Tibial artery (tissue), 4 donors: ENCODE measurements around the gene ACBD3.

Experiments
- DNase-seq, 2 donors: peaks; one replicate each; pipeline ENCODE4 v3.0.0-alpha.2; 2019
- H3K27ac ChIP-seq, 2 donors: fragments of 200-600 bp; sonication (generic) in 1 of 2; 1 replicate in 1 of 2; 2 replicates in 1 of 2; pipeline ENCODE4 v1.5.1; 2018 to 2019; ENCODE audit warnings: mild to moderate bottlenecking in 1 of 2
- H3K27me3 ChIP-seq, 2 donors: fragments of 200-600 bp; sonication (generic) in 1 of 2; one replicate each; pipeline versions ENCODE4 v1.5.1 to v1.6.0; 2016 to 2019
- H3K36me3 ChIP-seq, 3 donors: fragments of 200-600 bp; sonication (generic) in 2 of 3; one replicate each; pipeline ENCODE4 v1.5.1; 2016 to 2019; ENCODE audit warnings: mild to moderate bottlenecking in 2 of 3
- H3K4me1 ChIP-seq, 4 donors: fragments of 200-600 bp; sonication (generic) in 2 of 4; 1 replicate in 3 of 4; 2 replicates in 1 of 4; pipeline ENCODE4 v1.5.1; 2016 to 2019
- H3K4me3 ChIP-seq, 2 donors: fragments of 200-600 bp; sonication (generic) in 1 of 2; 1 replicate in 1 of 2; 2 replicates in 1 of 2; pipeline ENCODE4 v1.5.1; 2018 to 2019; ENCODE audit warnings: mild to moderate bottlenecking in 2 of 2
- H3K9me3 ChIP-seq, 3 donors: fragments of 200-600 bp; sonication (generic) in 1 of 3; one replicate each; pipeline ENCODE4 v1.5.1; 2016 to 2019
- intact Hi-C: fragments of 100-400 bp; cut with DNase I; formaldehyde crosslinking; loops from one replicate; pipeline ENCODE4 v1.15.0; 2023; ENCODE audit warnings: low total_unique reads
- TF ChIP-seq, protein P1 (sequence below), 2 experiments: fragments of 200-600 bp in 1 of 2; fragments of 450-650 bp in 1 of 2; IDR thresholded peaks; one replicate each; pipeline ENCODE4 v1.5.1; 2017 to 2019; ENCODE audit warnings: antibody characterized with exemption in 2 of 2, mild to moderate bottlenecking in 1 of 2, moderate library complexity in 1 of 2

The ACBD3 gene

DNA sequence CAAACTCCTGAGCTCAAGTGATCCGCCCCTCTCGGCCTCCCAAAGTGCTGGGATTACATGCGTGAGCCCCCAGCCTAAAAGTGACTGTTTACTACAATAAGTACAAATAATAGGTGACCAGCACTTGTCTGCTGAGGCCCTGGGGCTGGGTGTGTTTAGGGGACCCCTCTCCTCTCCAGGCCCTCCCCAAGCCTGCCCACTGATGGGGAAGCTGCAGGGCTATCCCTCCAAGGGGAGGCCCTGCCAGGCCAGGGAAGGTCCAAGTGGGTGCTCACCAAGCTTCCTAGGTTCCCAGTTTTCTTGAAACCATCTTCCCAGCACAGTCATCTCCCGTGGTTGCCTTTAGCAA lies 63.4 kb downstream of the ACBD3 start:
- H3K27me3 ChIP-seq = peaks cover 0 to 5% of the 10 kb centered on the region in 2 donors
- no peaks in the 10 kb centered on the region for H3K9me3 ChIP-seq
- H3K27ac ChIP-seq = no peak overlapping the region
- TF ChIP-seq, protein P1, sequence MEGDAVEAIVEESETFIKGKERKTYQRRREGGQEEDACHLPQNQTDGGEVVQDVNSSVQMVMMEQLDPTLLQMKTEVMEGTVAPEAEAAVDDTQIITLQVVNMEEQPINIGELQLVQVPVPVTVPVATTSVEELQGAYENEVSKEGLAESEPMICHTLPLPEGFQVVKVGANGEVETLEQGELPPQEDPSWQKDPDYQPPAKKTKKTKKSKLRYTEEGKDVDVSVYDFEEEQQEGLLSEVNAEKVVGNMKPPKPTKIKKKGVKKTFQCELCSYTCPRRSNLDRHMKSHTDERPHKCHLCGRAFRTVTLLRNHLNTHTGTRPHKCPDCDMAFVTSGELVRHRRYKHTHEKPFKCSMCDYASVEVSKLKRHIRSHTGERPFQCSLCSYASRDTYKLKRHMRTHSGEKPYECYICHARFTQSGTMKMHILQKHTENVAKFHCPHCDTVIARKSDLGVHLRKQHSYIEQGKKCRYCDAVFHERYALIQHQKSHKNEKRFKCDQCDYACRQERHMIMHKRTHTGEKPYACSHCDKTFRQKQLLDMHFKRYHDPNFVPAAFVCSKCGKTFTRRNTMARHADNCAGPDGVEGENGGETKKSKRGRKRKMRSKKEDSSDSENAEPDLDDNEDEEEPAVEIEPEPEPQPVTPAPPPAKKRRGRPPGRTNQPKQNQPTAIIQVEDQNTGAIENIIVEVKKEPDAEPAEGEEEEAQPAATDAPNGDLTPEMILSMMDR (IDR thresholded peaks at IDR 0.05) = no peak
- DNase-seq = no peak
- H3K4me1 ChIP-seq = peaks cover 0 to 25% (median 10%) of the 10 kb centered on the region in 4 donors
- H3K4me3 ChIP-seq = no peak overlapping the region
- intact Hi-C loops = loop anchor here (5.0 kb wide), 1 partner anchor 41 kb away; no protein-coding TSS in a partner anchor
- H3K36me3 ChIP-seq = no peaks in the 10 kb centered on the region

DNA sequence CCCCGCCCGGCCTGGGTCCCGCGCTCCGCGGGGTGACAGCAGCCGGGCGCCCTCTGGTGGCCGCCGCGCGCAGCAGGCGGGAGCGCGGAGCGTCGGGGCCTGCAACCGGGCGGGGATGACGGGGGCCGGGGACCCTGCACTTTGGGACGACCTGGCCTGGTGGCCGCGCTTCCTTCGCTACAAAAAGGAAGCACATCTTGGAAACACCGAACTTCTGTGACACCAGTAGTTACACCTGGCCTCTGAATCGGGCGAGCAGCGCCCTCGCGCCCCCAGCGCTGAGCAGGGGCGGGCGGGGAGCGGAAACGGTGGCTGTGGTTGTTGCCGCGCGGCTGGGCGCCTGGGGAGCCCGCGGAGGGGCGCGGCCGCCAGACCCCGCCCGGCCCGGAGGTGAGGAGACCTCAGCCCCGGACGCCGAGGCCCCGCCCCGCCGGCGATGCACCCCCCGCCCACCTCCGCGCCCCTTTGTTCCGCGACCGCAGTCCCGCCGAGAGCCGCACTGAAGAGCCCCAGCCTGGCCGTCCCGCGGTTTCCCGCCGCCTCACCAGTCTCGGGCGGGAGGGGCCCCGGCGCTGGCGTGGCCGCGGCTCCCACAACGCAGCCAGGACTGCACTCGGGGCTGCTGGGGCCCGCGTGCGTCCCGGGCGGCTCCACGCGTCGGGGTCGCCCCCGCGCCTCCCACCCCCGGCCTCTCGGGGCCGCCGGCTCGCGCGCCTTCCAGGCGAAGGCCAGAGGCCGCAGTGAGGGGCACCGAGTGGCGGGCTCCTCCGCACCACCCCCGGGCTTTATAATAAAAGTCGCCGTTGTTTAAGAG lies 64.7 kb downstream of the ACBD3 start:
- Histone ChIP-seq H3K36me3 (no peaks in the 10 kb centered on the region), H3K4me1 (peaks cover 0 to 25% (median 10%) of the 10 kb centered on the region in 4 donors), H3K27me3 (peaks cover 0 to 2% of the 10 kb centered on the region in 2 donors), H3K4me3 (peak overlapping the region; percentile 59 to 62), H3K27ac (peak overlapping the region; percentile 44 to 52), H3K9me3 (no peaks in the 10 kb centered on the region)
- intact Hi-C loops = loop anchor here (2.0 to 5.0 kb wide), 2 partner anchors 39 to 57 kb away; no protein-coding TSS in a partner anchor
- peak; percentile 37 to 72 for DNase-seq
- TF ChIP-seq, protein P1 (IDR thresholded peaks at IDR 0.05) = peak; percentile 70 to 93

DNA sequence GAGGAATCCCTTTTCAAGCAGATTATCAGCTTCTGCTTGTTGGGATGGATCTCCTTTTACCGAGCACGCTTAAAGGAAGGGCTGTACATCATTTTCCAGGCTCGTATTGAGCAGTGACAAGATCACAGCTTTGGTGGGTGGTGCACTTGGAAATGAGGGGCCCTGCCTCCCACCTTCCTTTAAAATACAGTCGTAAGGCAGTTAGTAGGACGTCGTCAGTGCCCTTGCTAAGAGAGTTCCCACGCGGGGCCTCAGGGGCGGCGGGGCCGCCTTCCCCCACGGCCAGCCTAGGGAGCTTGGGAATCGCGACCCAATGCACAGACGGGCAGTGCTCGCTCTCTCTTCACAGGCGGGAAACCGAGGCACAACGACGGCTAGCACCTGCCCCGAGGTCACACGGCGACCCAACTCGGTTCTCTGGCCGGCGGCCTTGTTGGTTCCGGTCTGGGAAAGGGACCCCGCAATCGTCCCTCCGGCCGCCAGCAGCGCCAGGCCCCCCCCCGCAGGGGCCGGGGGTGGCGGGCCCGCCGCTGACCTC lies 65.4 kb downstream of the ACBD3 start:
- TF ChIP-seq, protein P1 (IDR thresholded peaks at IDR 0.05) = no peak
- no peaks in the 10 kb centered on the region for H3K27me3 ChIP-seq
- H3K36me3 ChIP-seq = no peaks in the 10 kb centered on the region
- no peaks in the 10 kb centered on the region for H3K9me3 ChIP-seq
- peak overlapping the region in 1 of 2 donors; percentile 52 for H3K27ac ChIP-seq
- peak overlapping the region; percentile 59 to 62 for H3K4me3 ChIP-seq
- intact Hi-C loops = loop anchor here (2.0 to 5.0 kb wide), 2 partner anchors 39 to 56 kb away; no protein-coding TSS in a partner anchor
- no peak for DNase-seq
- H3K4me1 ChIP-seq = peaks cover 0 to 25% (median 10%) of the 10 kb centered on the region in 4 donors

DNA sequence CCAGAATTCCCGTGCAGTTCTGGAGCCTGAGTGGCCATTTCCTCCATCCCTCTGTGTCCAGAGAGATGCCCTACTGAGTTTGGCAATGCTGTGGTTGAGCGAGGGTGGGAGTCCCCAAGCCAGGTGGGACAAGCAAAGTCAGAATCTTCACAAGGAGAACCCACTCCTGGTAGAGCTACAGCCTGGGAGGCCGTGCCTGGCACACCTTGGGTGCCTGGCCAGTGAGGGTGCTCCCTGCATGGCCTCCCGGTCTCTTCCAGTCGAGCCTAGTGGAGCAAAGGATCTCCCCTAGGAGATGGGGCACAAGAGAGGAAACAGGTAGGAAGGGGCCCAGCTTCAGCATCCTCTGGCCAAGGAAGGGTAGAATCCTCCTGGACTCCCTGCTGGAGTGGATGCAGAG lies 66.1 kb downstream of the ACBD3 start:
- no peak overlapping the region for H3K4me3 ChIP-seq
- TF ChIP-seq, protein P1 (IDR thresholded peaks at IDR 0.05) = no peak
- no peak for DNase-seq
- no peak overlapping the region for H3K27ac ChIP-seq
- intact Hi-C loops = loop anchor here (2.0 to 5.0 kb wide), 2 partner anchors 38 to 56 kb away; no protein-coding TSS in a partner anchor
- peaks cover 0 to 25% (median 10%) of the 10 kb centered on the region in 4 donors for H3K4me1 ChIP-seq
- no peaks in the 10 kb centered on the region for H3K36me3 ChIP-seq
- no peaks in the 10 kb centered on the region for H3K27me3 ChIP-seq
- H3K9me3 ChIP-seq = no peaks in the 10 kb centered on the region

DNA sequence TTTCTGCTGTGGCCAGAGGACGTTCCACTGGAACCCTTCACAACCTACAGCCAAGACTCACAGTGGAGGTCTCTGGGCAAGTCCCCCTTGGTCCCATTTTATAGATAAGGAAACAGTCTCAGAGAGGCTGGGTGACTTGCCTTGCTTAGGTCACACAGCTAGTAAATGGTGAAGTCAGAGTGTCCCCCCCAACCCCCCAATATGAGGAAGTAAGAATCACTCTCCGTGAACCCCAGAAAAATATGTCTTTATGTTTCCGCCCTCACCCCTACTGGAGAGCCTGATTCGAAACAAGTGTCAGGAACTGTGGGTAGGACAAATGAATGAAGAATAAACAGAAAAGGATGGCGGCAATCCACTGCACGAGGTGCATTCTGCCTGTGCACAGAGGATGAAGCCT lies 67.4 kb downstream of the ACBD3 start:
- Histone ChIP-seq H3K27ac (no peak overlapping the region), H3K36me3 (no peaks in the 10 kb centered on the region), H3K27me3 (no peaks in the 10 kb centered on the region), H3K9me3 (no peaks in the 10 kb centered on the region), H3K4me1 (peaks cover 0 to 20% (median 10%) of the 10 kb centered on the region in 4 donors), H3K4me3 (no peak overlapping the region)
- intact Hi-C loops = no loop called here
- TF ChIP-seq, protein P1 (IDR thresholded peaks at IDR 0.05) = no peak
- DNase-seq = no peak
